Neural progenitor cell (in vitro differentiated cells): ENCODE results near the gene ZNF664. TPM values are rescaled to one million over a fixed set of nuclear protein-coding genes. Genes with fewer than 3 reads are reported as not detected.

ENCODE experiments used
- DNase-seq: peaks from one replicate; pipeline ENCODE4 v3.0.0-alpha.2; 2016; ENCODE audit warnings: low spot score
- H2AFZ ChIP-seq: fragments of 200-600 bp; sonication (generic); replicated peaks from 2 replicates; pipeline ENCODE4 v1.6.1; 2016; ENCODE audit warnings: antibody characterized with exemption
- H3F3A ChIP-seq: fragments of 200-600 bp; sonication (generic); 2 replicates; pipeline ENCODE4 v1.6.1; 2016; ENCODE audit warnings: antibody characterized with exemption, low read depth
- H3K27ac ChIP-seq: fragments of 200-600 bp; sonication (generic); 2 replicates; pipeline ENCODE4 v1.5.1; 2016; ENCODE audit warnings: mild to moderate bottlenecking
- H3K27me3 ChIP-seq: fragments of 200-600 bp; sonication (generic); 2 replicates; pipeline ENCODE4 v1.6.1; 2016; ENCODE audit warnings: mild to moderate bottlenecking, moderate library complexity
- H3K36me3 ChIP-seq: fragments of 200-600 bp; sonication (generic); 2 replicates; pipeline ENCODE4 v1.5.1; 2016
- H3K4me1 ChIP-seq: fragments of 200-600 bp; sonication (generic); 2 replicates; pipeline ENCODE4 v1.6.1; 2016; ENCODE audit warnings: mixed run types
- H3K4me2 ChIP-seq: fragments of 200-600 bp; sonication (generic); 2 replicates; pipeline ENCODE4 v1.6.1; 2016
- H3K4me3 ChIP-seq: fragments of 200-600 bp; sonication (generic); 2 replicates; pipeline ENCODE4 v1.5.1; 2016
- H3K79me2 ChIP-seq: fragments of 200-600 bp; sonication (generic); 2 replicates; pipeline ENCODE4 v1.6.1; 2016; ENCODE audit warnings: low read depth
- H3K9ac ChIP-seq: fragments of 200-600 bp; sonication (generic); 2 replicates; pipeline ENCODE4 v1.6.1; 2016
- H3K9me3 ChIP-seq: fragments of 200-600 bp; sonication (generic); 2 replicates; pipeline ENCODE4 v1.5.1; 2016; ENCODE audit warnings: low read depth
- H4K20me1 ChIP-seq: fragments of 200-600 bp; sonication (generic); 2 replicates; pipeline ENCODE4 v1.6.1; 2016; ENCODE audit warnings: low read depth
- H3K27ac Mint-ChIP-seq: 3 replicates; pipeline ENCODE4 v1.8.0; 2021; ENCODE audit warnings: mixed read lengths
- H3K27me3 Mint-ChIP-seq: 2 replicates; pipeline ENCODE4 v1.8.0; 2022; ENCODE audit warnings: low read depth, mild to moderate bottlenecking, inconsistent platforms, moderate library complexity, mixed read lengths; ENCODE audit not compliant: insufficient read depth
- H3K36me3 Mint-ChIP-seq: 3 replicates; pipeline ENCODE4 v1.8.0; 2021; ENCODE audit warnings: mixed read lengths
- H3K4me1 Mint-ChIP-seq: 3 replicates; pipeline ENCODE4 v1.8.0; 2021; ENCODE audit warnings: mixed read lengths
- H3K4me3 Mint-ChIP-seq: 3 replicates; pipeline ENCODE4 v1.8.0; 2021; ENCODE audit warnings: mild to moderate bottlenecking, moderate library complexity, mixed read lengths
- H3K9me3 Mint-ChIP-seq: 3 replicates; pipeline ENCODE4 v1.8.0; 2020; ENCODE audit warnings: mixed read lengths
- CTCF ChIP-seq: fragments of 200-600 bp; sonication (generic); IDR thresholded peaks from 2 replicates; pipeline ENCODE4 v1.5.1; 2017; ENCODE audit warnings: antibody characterized with exemption, mild to moderate bottlenecking
- EZH2 ChIP-seq: fragments of 200-600 bp; sonication (generic); IDR thresholded peaks from 2 replicates; pipeline ENCODE4 v1.6.1; 2017; ENCODE audit warnings: antibody characterized with exemption, mild to moderate bottlenecking, moderate library complexity
- EZH2phosphoT487 ChIP-seq: fragments of 200-600 bp; sonication (generic); IDR thresholded peaks from 2 replicates; pipeline ENCODE4 v1.6.1; 2017; ENCODE audit warnings: antibody characterized with exemption
- total RNA-seq: library from RNA; depleted of rRNA; stranded (reverse); fragments of >200 nt; gene quantifications from 2 replicates; pipeline ENCODE4 v1.2.3, GENCODE V29; 2015; ENCODE audit warnings: low replicate concordance

The ZNF664 gene
- total RNA-seq, 1 donor from 2014 or later: 172 TPM

GRCh38 chr12:123950476-123951349, 22.3 kb upstream of the ZNF664 start:
- H3K36me3 ChIP-seq: no peaks in the 10 kb centered on the region
- no peak overlapping the region for H3K4me2 ChIP-seq
- H3K4me3 ChIP-seq: no peak overlapping the region
- no peak overlapping the region for H3K9ac ChIP-seq
- H3F3A ChIP-seq: no peaks in the 10 kb centered on the region
- no peak overlapping the region for H3K27ac ChIP-seq
- H3K27me3 ChIP-seq: peaks cover 52% of the 10 kb centered on the region
- peaks cover 2% of the 10 kb centered on the region for H3K27me3 Mint-ChIP-seq
- H3K79me2 ChIP-seq: no peaks in the 10 kb centered on the region
- DNase-seq: no peak
- peaks cover 49% of the 10 kb centered on the region for H3K4me1 Mint-ChIP-seq
- no peak overlapping the region for H3K4me3 Mint-ChIP-seq
- H4K20me1 ChIP-seq: no peaks in the 10 kb centered on the region
- H3K9me3 ChIP-seq: no peaks in the 10 kb centered on the region
- no peak overlapping the region for H3K27ac Mint-ChIP-seq
- H3K4me1 ChIP-seq: peaks cover 10% of the 10 kb centered on the region
- no peak overlapping the region for H2AFZ ChIP-seq
- peaks cover 4% of the 10 kb centered on the region for H3K9me3 Mint-ChIP-seq
- peaks cover 8% of the 10 kb centered on the region for H3K36me3 Mint-ChIP-seq
- no peak for TF ChIP-seq CTCF
- no peak for TF ChIP-seq EZH2phosphoT487
- no peak for TF ChIP-seq EZH2

GRCh38 chr12:123951467-123951866, 21.5 kb upstream of the ZNF664 start:
- no peak overlapping the region for H2AFZ ChIP-seq
- H3K9ac ChIP-seq: no peak overlapping the region
- TF ChIP-seq EZH2phosphoT487: no peak
- no peak for TF ChIP-seq EZH2
- TF ChIP-seq CTCF: no peak
- H3K27ac ChIP-seq: no peak overlapping the region
- no peak for DNase-seq
- H3K4me2 ChIP-seq: no peak overlapping the region
- peaks cover 60% of the 10 kb centered on the region for H3K27me3 ChIP-seq
- H3K4me1 ChIP-seq: peaks cover 10% of the 10 kb centered on the region
- Mint-ChIP-seq H3K36me3 (peaks cover 3% of the 10 kb centered on the region), H3K27ac (no peak overlapping the region), H3K9me3 (peaks cover 4% of the 10 kb centered on the region), H3K4me3 (no peak overlapping the region), H3K4me1 (peaks cover 45% of the 10 kb centered on the region), H3K27me3 (no peaks in the 10 kb centered on the region)
- no peaks in the 10 kb centered on the region for H3K79me2 ChIP-seq
- H4K20me1 ChIP-seq: no peaks in the 10 kb centered on the region
- H3K4me3 ChIP-seq: no peak overlapping the region
- no peaks in the 10 kb centered on the region for H3F3A ChIP-seq
- H3K36me3 ChIP-seq: no peaks in the 10 kb centered on the region
- no peaks in the 10 kb centered on the region for H3K9me3 ChIP-seq

GRCh38 chr12:123952037-123952436, 21.0 kb upstream of the ZNF664 start:
- no peak overlapping the region for H3K27ac ChIP-seq
- Mint-ChIP-seq H3K4me3 (no peak overlapping the region), H3K9me3 (peaks cover 4% of the 10 kb centered on the region), H3K27me3 (no peaks in the 10 kb centered on the region), H3K27ac (no peak overlapping the region), H3K36me3 (peaks cover 3% of the 10 kb centered on the region), H3K4me1 (peaks cover 45% of the 10 kb centered on the region)
- no peaks in the 10 kb centered on the region for H3K36me3 ChIP-seq
- no peaks in the 10 kb centered on the region for H3F3A ChIP-seq
- no peak overlapping the region for H3K4me2 ChIP-seq
- H3K4me3 ChIP-seq: no peak overlapping the region
- no peak overlapping the region for H3K9ac ChIP-seq
- H3K9me3 ChIP-seq: no peaks in the 10 kb centered on the region
- H2AFZ ChIP-seq: no peak overlapping the region
- no peak for DNase-seq
- peaks cover 10% of the 10 kb centered on the region for H3K4me1 ChIP-seq
- peaks cover 65% of the 10 kb centered on the region for H3K27me3 ChIP-seq
- no peaks in the 10 kb centered on the region for H3K79me2 ChIP-seq
- H4K20me1 ChIP-seq: no peaks in the 10 kb centered on the region
- TF ChIP-seq CTCF (no peak), EZH2 (no peak), EZH2phosphoT487 (no peak)
